GM12865 (cell line): ENCODE results near the gene PABPC1L.
"Not testable (repeated sequence)": the region's sequence is repeated elsewhere in the genome, so short reads cannot be mapped to it uniquely, and the experiment has no call there.

Source experiments
- DNase-seq: peaks from one replicate; pipeline ENCODE4 v3.0.0; 2010; ENCODE audit warnings: low read depth
- H3K4me3 ChIP-seq: 2 replicates; pipeline ENCODE4 v1.5.1; 2011; ENCODE audit warnings: mild to moderate bottlenecking, low read depth, low read length, control low read depth
- CTCF ChIP-seq: IDR thresholded peaks from 2 replicates; pipeline ENCODE4 v1.5.1; 2011; ENCODE audit warnings: low read length, control low read depth, low read depth, inconsistent platforms; ENCODE audit not compliant: insufficient read depth; ENCODE audit errors: missing control alignments

PABPC1L gene

GRCh38 chr20:44909872-44910689 lies at the start of gene PABPC1L:
Gene PABPC1L (plus strand): TSS chr20:44910060. CDS start chr20:44910144, 84 bp downstream.
- peak within 1 kb of the TSS; percentile 94 for H3K4me3 ChIP-seq
- TF ChIP-seq CTCF = no peak
- peak; percentile 84 for DNase-seq

GRCh38 chr20:44861531-44862006 lies 48.3 kb upstream of the PABPC1L start:
- DNase-seq = no peak
- TF ChIP-seq CTCF = no peak

GRCh38 chr20:44862286-44862685 lies 47.6 kb upstream of the PABPC1L start:
- H3K4me3 ChIP-seq = no peak overlapping the region
- DNase-seq = no peak
- no peak for TF ChIP-seq CTCF

More at GRCh38 chr20:44861531-44862006, 48.3 kb upstream of the PABPC1L start:
- H3K4me3 ChIP-seq = no peak overlapping the region

GRCh38 chr20:44863365-44864084 lies 46.3 kb upstream of the PABPC1L start:
- DNase-seq, H3K4me3 ChIP-seq: not testable (repeated sequence)

GRCh38 chr20:44864493-44864892 lies 45.4 kb upstream of the PABPC1L start:
- not testable (repeated sequence) for H3K4me3 ChIP-seq, DNase-seq

- no peak overlapping the region for H3K4me3 ChIP-seq
- TF ChIP-seq CTCF = no peak
- peak; percentile 30 for DNase-seq
Observed at GRCh38 chr20:44866703-44867335, 43.0 kb upstream of the PABPC1L start.

DNA sequence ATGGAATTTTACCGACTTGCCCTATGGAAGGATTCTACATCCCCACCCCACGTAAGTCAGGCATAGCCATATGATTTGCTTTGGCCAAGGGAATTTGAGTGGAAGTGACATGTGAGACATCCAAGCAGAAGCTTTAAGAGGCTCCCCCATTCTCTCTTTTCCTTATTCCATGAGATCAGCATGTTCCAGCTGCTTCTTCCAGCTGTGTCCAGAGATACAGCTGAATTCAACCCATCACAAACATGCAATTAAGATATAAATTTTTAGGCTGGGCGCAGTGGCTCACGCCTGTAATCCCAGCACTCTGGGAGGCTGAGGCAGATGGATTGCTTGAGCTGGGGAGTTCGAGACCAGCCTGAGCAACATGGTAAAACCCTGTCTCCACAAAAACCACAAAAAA lies 40.4 kb upstream of the PABPC1L start:
- no peak for TF ChIP-seq CTCF
- no peak for DNase-seq
- no peak overlapping the region for H3K4me3 ChIP-seq

- not testable (repeated sequence) for H3K4me3 ChIP-seq, DNase-seq
Observed at GRCh38 chr20:44882360-44882759, 27.5 kb upstream of the PABPC1L start.
